SK-N-SH (cell line): ENCODE measurements around the gene SURF1.

ENCODE experiments used
- TF ChIP-seq, protein P1 (sequence below): IDR thresholded peaks from 2 replicates; pipeline ENCODE4 v1.4.0; 2012; ENCODE audit warnings: low read depth
- TF ChIP-seq, protein P2 (sequence below): fragments of 200-600 bp; sonication (generic); IDR thresholded peaks from 2 replicates; pipeline ENCODE4 v1.6.1; 2017; ENCODE audit warnings: antibody characterized with exemption, mild to moderate bottlenecking, moderate library complexity

DNA sequence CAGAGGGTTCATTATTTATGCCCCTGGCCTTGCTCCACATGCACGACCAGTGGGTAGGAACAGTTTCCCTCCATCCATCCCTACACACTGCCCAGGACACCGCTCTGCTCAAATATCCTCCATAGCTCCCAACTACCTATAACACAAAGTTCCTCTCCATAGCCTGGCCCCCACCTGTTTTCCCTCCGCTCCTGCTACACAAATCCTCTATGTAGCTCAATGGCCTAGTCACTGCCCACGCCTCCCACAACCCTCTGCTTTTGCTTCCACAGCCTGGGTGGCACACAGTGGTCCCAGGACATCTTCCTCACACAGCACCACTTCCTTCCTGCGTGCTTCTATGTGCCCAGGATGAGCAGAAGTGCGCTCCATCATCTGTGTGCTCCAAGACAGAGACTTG, 41.1 kb upstream of the SURF1 start:
- TF ChIP-seq, protein P1, sequence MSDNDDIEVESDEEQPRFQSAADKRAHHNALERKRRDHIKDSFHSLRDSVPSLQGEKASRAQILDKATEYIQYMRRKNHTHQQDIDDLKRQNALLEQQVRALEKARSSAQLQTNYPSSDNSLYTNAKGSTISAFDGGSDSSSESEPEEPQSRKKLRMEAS, result no peak
- TF ChIP-seq, protein P2, sequence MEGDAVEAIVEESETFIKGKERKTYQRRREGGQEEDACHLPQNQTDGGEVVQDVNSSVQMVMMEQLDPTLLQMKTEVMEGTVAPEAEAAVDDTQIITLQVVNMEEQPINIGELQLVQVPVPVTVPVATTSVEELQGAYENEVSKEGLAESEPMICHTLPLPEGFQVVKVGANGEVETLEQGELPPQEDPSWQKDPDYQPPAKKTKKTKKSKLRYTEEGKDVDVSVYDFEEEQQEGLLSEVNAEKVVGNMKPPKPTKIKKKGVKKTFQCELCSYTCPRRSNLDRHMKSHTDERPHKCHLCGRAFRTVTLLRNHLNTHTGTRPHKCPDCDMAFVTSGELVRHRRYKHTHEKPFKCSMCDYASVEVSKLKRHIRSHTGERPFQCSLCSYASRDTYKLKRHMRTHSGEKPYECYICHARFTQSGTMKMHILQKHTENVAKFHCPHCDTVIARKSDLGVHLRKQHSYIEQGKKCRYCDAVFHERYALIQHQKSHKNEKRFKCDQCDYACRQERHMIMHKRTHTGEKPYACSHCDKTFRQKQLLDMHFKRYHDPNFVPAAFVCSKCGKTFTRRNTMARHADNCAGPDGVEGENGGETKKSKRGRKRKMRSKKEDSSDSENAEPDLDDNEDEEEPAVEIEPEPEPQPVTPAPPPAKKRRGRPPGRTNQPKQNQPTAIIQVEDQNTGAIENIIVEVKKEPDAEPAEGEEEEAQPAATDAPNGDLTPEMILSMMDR, result no peak
